NCI-H69 (cell line): ENCODE measurements around the gene TTC9B.
"Not testable (repeated sequence)": the region's sequence is repeated elsewhere in the genome, so short reads cannot be mapped to it uniquely, and the experiment has no call there.

Experiments used
- DNase-seq: peaks from one replicate; lab custom pipeline; 2025; lab: John Stamatoyannopoulos, UW

The TTC9B gene

DNA sequence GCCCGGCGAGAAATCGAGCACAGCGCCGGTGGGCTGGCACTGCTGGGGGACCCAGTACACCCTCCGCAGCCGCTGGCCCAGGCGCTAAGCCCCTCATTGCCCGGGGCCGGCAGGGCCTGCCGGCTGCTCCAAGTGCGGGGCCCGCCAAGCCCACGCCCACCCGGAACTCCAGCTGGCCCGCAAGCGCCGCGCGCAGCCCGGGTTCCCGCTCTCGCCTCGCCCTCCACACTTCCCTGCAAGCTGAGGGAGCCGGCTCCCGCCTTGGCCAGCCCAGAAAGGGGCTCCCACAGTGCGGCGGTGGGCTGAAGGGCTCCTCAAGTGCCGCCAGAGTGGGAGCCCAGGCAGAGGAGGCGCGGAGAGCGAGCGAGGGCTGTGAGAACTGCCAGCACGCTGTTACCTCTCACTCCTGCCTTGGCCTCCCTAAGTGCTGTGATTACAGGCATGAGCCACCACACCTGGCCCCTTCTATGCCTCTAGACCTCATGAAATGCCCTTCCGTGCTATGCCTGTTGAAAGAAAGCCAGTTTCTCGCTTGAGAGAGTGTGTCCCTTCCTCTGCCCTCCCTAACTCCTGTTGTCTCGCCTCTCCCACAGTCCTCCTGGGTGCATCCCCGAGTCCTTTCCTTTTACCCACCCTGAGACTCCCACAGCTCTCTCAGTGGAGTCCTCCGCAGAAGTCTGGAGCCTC lies 47.7 kb downstream of the TTC9B start:
- not testable (repeated sequence) for DNase-seq

- not testable (repeated sequence) for DNase-seq
These were observed 48.5 kb downstream of the TTC9B start for GRCh38 chr19:40169482-40170302.
